HepG2 (cell line): ENCODE results near the gene ZFAND2A. TPM values are rescaled to one million over a fixed set of nuclear protein-coding genes. Genes with fewer than 3 reads are reported as not detected.

Experiments used
- CC2D1A ChIP-seq: sonication (generic); formaldehyde crosslinking; IDR thresholded peaks from 2 replicates; pipeline ENCODE4 v1.8.1; 2023; ENCODE audit warnings: mild to moderate bottlenecking, missing genetic modification reagents
- FOXO1 ChIP-seq: sonication (generic); formaldehyde crosslinking; IDR thresholded peaks from 2 replicates; pipeline ENCODE4 v1.4.0; 2020; ENCODE audit warnings: missing genetic modification reagents
- JARID2 ChIP-seq: sonication (generic); formaldehyde crosslinking; IDR thresholded peaks from 2 replicates; pipeline ENCODE4 v1.8.1; 2023; ENCODE audit warnings: missing genetic modification reagents, inconsistent platforms; ENCODE audit not compliant: insufficient replicate concordance
- MAZ ChIP-seq, 2 experiments: sonication (generic) in 1 of 2; formaldehyde crosslinking in 1 of 2; IDR thresholded peaks; 2 replicates each; pipeline versions ENCODE4 v1.5.0 to v1.6.1; 2012 to 2020; ENCODE audit warnings: low read depth in 2 of 2, mild to moderate bottlenecking in 2 of 2, borderline replicate concordance in 1 of 2, improper control_type of control experiment in 1 of 2, low read length in 1 of 2, missing genetic modification reagents in 1 of 2, moderate library complexity in 1 of 2
- NFIC ChIP-seq: IDR thresholded peaks from 2 replicates; pipeline ENCODE4 v1.6.1; 2012; ENCODE audit warnings: mild to moderate bottlenecking, low read length, inconsistent platforms
- NR2F1 ChIP-seq, 2 experiments: fragments of 450-650 bp in 1 of 2; formaldehyde crosslinking in 1 of 2; IDR thresholded peaks; 2 replicates each; pipeline versions ENCODE4 v1.5.0 to v1.6.1; 2016 to 2020; ENCODE audit warnings: mild to moderate bottlenecking in 1 of 2, missing compliant biosample characterization in 1 of 2, missing genetic modification reagents in 1 of 2, moderate library complexity in 1 of 2
- PHB2 ChIP-seq: fragments of 450-650 bp; IDR thresholded peaks from 2 replicates; pipeline ENCODE4 v1.6.1; 2018; ENCODE audit not compliant: partially characterized antibody
- PREB ChIP-seq: sonication (generic); formaldehyde crosslinking; IDR thresholded peaks from 2 replicates; pipeline ENCODE4 v1.4.0; 2020; ENCODE audit warnings: missing genetic modification reagents
- TCF7 ChIP-seq: sonication (generic); IDR thresholded peaks from 2 replicates; pipeline ENCODE4 v1.6.1; 2016; ENCODE audit warnings: antibody characterized with exemption, low read depth
- XBP1 ChIP-seq: sonication (generic); formaldehyde crosslinking; IDR thresholded peaks from 2 replicates; pipeline ENCODE4 v1.5.0; 2020; ENCODE audit warnings: missing genetic modification reagents
- ZBED4 ChIP-seq: sonication (generic); formaldehyde crosslinking; IDR thresholded peaks from 2 replicates; pipeline ENCODE4 v1.4.0; 2020; ENCODE audit warnings: missing genetic modification reagents, borderline replicate concordance
- ZFP82 ChIP-seq: sonication (generic); formaldehyde crosslinking; IDR thresholded peaks from 2 replicates; pipeline ENCODE4 v1.5.1; 2020; ENCODE audit warnings: mild to moderate bottlenecking, missing genetic modification reagents, borderline replicate concordance
- ZNF292 ChIP-seq: sonication (generic); formaldehyde crosslinking; IDR thresholded peaks from 2 replicates; pipeline ENCODE4 v1.8.1; 2022; ENCODE audit warnings: mild to moderate bottlenecking, low read depth, missing genetic modification reagents, borderline replicate concordance
- ZNF333 ChIP-seq: sonication (generic); formaldehyde crosslinking; IDR thresholded peaks from 2 replicates; pipeline ENCODE4 v1.4.0; 2020; ENCODE audit warnings: mild to moderate bottlenecking, missing genetic modification reagents, borderline replicate concordance
- ZNF552 ChIP-seq: sonication (generic); formaldehyde crosslinking; IDR thresholded peaks from 2 replicates; pipeline ENCODE4 v1.9.0; 2022; ENCODE audit warnings: missing genetic modification reagents, mild to moderate bottlenecking, borderline replicate concordance
- ZNF704 ChIP-seq: sonication (generic); formaldehyde crosslinking; IDR thresholded peaks from 2 replicates; pipeline ENCODE4 v1.8.1; 2023; ENCODE audit warnings: mild to moderate bottlenecking, inconsistent platforms, moderate library complexity, missing genetic modification reagents, borderline replicate concordance
- polyA plus RNA-seq, 8 experiments: library from polyadenylated mRNA; depleted of rRNA in 3 of 8; stranded (reverse) in 7 of 8; unstranded in 1 of 8; fragments of >200 nt; fragmentation: Illumina TruSeq in 4 of 8; extraction: Trizol in 4 of 8; gene quantifications; 2 replicates each; pipeline versions ENCODE4 v1.2.1 to v1.2.3, GENCODE V29; 2011 to 2016; ENCODE audit warnings: low read depth in 4 of 8, missing spikeins in 1 of 8, mixed read lengths in 1 of 8; ENCODE audit not compliant: insufficient read depth in 1 of 8
- total RNA-seq, 5 experiments: library from RNA; depleted of rRNA; stranded (reverse); fragments of >200 nt; fragmentation: Illumina TruSeq; extraction: Trizol; gene quantifications; 2 replicates each; pipeline ENCODE4 v1.2.3, GENCODE V29; 2016; ENCODE audit warnings: low read depth in 1 of 5

Gene ZFAND2A
- total and polyA plus RNA-seq, 2 of the 13 experiments (the other 11 are each of a cell fraction or from before 2014, with no cell fraction given): 140 to 153 TPM

- no peak for TF ChIP-seq NR2F1 (CRISPR knock-in tag; IDR thresholded peaks at IDR 0.05)
- 0 out of 2 replicates have a peak, but pooled peaks have one; percentile 62 for TF ChIP-seq ZNF704
- TF ChIP-seq FOXO1 (CRISPR knock-in tag): peak; percentile 70
- TF ChIP-seq PHB2: no peak
- TF ChIP-seq ZNF552 (CRISPR knock-in tag): no peak
- TF ChIP-seq CC2D1A (CRISPR knock-in tag): no peak
- no peak for TF ChIP-seq PREB (CRISPR knock-in tag)
- TF ChIP-seq JARID2 (CRISPR knock-in tag): no peak
- no peak for TF ChIP-seq ZNF292 (CRISPR knock-in tag)
- TF ChIP-seq NFIC: no peak
- TF ChIP-seq XBP1 (CRISPR knock-in tag): no peak
- TF ChIP-seq ZFP82: no peak
- TF ChIP-seq MAZ (IDR thresholded peaks at IDR 0.05; ENCODE audit: borderline replicate concordance, low read depth, low read length): peak; percentile 78; the same call in 1 of the 2 replicates
- TF ChIP-seq MAZ (CRISPR knock-in tag; IDR thresholded peaks at IDR 0.05; ENCODE audit: low read depth): peak; percentile 73; the same call in 1 of the 2 replicates
- 0 out of 2 replicates have a peak, but pooled peaks have one; percentile 68 for TF ChIP-seq ZBED4
- 0 out of 2 replicates have a peak, but pooled peaks have one; percentile 68 for TF ChIP-seq ZNF333 (CRISPR knock-in tag)
- TF ChIP-seq TCF7: no peak
These were observed 9.7 kb upstream of the ZFAND2A start (continued) for GRCh38 chr7:1169409-1170368.
